ENCODE results near the gene AMOTL2.

DNA sequence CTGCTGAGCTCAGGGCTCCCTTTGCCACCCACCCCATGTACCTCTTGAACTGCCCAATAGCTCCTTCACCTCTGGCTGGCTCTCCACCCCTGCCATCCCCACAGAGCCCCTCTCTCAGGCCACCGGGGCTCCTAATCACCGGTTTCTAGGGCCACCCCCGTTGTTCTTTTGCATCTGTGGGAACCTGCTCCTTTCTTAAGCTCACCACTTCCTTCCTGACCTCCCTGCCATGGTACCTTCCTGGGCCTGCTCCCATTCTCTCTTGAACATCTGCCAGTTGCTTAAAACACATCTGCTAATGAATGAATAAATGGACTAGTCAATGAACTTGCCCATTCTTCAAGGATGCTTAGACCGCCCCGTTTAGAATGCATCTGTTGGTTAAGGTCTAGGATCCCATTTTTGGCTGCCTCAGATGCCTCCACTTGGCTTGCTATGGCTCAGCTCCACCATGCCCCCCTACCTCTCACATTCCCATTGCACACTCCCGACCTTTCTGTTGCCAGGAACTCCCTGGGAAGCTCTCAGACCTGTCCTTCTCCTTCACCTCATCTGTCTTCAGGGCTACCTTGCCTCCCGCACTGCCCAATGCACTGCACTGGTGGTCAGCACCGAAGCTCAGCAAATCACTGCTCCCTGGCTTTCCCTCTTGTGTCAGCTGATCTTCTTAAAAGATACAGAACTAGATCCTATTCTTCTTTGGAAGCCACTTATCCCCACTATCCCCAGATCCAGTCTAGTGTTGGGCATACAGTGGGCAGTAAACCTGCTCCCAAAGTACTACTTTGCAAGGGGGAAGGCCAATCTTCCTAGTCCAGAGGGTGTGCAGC is 9.1 kb downstream of the AMOTL2 start:
- TF ChIP-seq, protein P1, sequence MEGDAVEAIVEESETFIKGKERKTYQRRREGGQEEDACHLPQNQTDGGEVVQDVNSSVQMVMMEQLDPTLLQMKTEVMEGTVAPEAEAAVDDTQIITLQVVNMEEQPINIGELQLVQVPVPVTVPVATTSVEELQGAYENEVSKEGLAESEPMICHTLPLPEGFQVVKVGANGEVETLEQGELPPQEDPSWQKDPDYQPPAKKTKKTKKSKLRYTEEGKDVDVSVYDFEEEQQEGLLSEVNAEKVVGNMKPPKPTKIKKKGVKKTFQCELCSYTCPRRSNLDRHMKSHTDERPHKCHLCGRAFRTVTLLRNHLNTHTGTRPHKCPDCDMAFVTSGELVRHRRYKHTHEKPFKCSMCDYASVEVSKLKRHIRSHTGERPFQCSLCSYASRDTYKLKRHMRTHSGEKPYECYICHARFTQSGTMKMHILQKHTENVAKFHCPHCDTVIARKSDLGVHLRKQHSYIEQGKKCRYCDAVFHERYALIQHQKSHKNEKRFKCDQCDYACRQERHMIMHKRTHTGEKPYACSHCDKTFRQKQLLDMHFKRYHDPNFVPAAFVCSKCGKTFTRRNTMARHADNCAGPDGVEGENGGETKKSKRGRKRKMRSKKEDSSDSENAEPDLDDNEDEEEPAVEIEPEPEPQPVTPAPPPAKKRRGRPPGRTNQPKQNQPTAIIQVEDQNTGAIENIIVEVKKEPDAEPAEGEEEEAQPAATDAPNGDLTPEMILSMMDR (IDR thresholded peaks at IDR 0.05 in 2 of 3, conservative IDR thresholded peaks at IDR 0.05 in 1 of 3; ENCODE audit: insufficient read depth in 2 of 3, low read depth in 1 of 3, low read length in 3 of 3): no peak
- TF ChIP-seq ZNF77 (CRISPR knock-in tag; IDR thresholded peaks at IDR 0.05) (no peak), TAF1 (IDR thresholded peaks at IDR 0.05; ENCODE audit: control insufficient read depth, extremely low read depth, insufficient read depth, low read length, severe bottlenecking) (no peak), FOXP1 (CRISPR knock-in tag; IDR thresholded peaks at IDR 0.05) (no peak), SAFB (IDR thresholded peaks at IDR 0.05; ENCODE audit: borderline replicate concordance, low read depth, low read length) (no peak), HNRNPL (IDR thresholded peaks at IDR 0.05; ENCODE audit: low read depth, low read length) (no peak), ZNF3 (CRISPR knock-in tag; IDR thresholded peaks at IDR 0.05) (no peak), EHMT2 (IDR thresholded peaks at IDR 0.05) (no peak), POLR3G (IDR thresholded peaks at IDR 0.05; ENCODE audit: extremely low read depth, insufficient read length, insufficient replicate concordance) (no peak), ATF1 (CRISPR knock-in tag; IDR thresholded peaks at IDR 0.05) (no peak), ATF1 (tag; IDR thresholded peaks at IDR 0.05) (no peak)

Data from K562 (cell line).